ENCODE results near the gene TRIO.

- TF ChIP-seq POLR2AphosphoS5 (IDR thresholded peaks at IDR 0.05) (no peak), CTCF (IDR thresholded peaks at IDR 0.05) (no peak), POLR2A (IDR thresholded peaks at IDR 0.05; ENCODE audit: low read depth) (no peak)
Measured at GRCh38 chr5:14353726-14354474, 210.8 kb downstream of the TRIO start.
